Uterus (tissue), 2 donors: ENCODE data around the gene DPCD.
"Not testable (repeated sequence)": the region's sequence is repeated elsewhere in the genome, so short reads cannot be mapped to it uniquely, and the experiment has no call there.

ENCODE experiments used
- CTCF ChIP-seq, 4 experiments: fragments of 200-600 bp in 2 of 4; fragments of 450-650 bp in 2 of 4; sonication (generic) in 2 of 4; IDR thresholded peaks; one replicate each; pipeline ENCODE4 v1.5.1; 2016 to 2019; ENCODE audit warnings: antibody characterized with exemption in 4 of 4, mild to moderate bottlenecking in 2 of 4, moderate library complexity in 1 of 4
- POLR2A ChIP-seq, 2 donors: fragments of 450-650 bp; IDR thresholded peaks; one replicate each; pipeline ENCODE4 v1.6.1; 2016; ENCODE audit warnings: antibody characterized with exemption in 2 of 2, mild to moderate bottlenecking in 1 of 2, moderate library complexity in 1 of 2

- not testable (repeated sequence) for TF ChIP-seq CTCF, POLR2A (IDR thresholded peaks at IDR 0.05)
Observed at GRCh38 chr10:101633510-101633909, 45.4 kb downstream of the DPCD start.
